Activated T-cell treated with anti-CD3 and anti-CD28 coated beads for 1 hour (primary cell): ENCODE data around the gene FBXO38.

Source experiments
- DNase-seq: peaks from one replicate; pipeline ENCODE4 v3.0.0-alpha.2; 2020; ENCODE audit warnings: low read depth

FBXO38 gene, protein sequence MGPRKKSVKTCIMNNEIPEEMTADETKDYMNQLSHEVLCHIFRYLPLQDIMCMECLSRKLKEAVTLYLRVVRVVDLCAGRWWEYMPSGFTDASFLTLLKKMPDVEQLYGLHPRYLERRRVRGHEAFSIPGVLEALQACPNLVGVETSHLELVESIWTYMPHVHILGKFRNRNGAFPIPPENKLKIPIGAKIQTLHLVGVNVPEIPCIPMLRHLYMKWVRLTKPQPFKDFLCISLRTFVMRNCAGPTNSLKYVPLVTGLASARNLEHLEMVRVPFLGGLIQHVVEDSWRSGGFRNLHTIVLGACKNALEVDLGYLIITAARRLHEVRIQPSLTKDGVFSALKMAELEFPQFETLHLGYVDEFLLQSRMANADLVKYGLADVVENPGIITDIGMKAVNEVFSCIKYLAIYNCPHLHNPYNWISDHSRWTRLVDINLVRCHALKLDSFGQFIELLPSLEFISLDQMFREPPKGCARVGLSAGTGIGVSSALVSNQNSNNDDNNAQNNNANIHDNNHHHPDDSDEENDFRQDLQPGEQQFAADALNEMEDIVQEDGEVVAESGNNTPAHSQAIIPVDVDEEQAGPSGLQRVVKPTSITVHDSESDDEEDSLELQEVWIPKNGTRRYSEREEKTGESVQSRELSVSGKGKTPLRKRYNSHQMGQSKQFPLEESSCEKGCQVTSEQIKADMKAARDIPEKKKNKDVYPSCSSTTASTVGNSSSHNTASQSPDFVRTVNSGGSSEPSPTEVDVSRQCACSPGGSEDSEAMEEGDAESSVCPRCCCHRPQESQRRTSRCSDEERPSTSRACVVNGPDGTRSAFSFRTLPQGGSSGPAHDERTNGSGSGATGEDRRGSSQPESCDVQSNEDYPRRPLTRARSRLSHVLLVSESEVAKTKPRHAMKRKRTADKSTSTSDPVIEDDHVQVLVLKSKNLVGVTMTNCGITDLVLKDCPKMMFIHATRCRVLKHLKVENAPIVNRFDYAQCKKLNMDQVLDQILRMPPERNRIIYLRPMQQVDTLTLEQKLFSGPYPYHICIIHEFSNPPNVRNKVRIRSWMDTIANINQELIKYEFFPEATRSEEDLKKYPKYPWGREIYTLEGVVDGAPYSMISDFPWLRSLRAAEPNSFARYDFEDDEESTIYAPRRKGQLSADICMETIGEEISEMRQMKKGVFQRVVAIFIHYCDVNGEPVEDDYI

GRCh38 chr5:148383564-148384379 is at the start of gene FBXO38:
FBXO38 (plus strand) TSS chr5:148383958; CDS start chr5:148394777, 10,819 bp downstream.
- peak; percentile 93 for DNase-seq

GRCh38 chr5:148335259-148335658 is 48.5 kb upstream of the FBXO38 start, which contains the start of gene SPINK9:
SPINK9 (plus strand) TSS chr5:148335559; CDS start chr5:148335614, 55 bp downstream.
- DNase-seq: no peak

- no peak for DNase-seq
Observed at GRCh38 chr5:148336704-148337435, 46.9 kb upstream of the FBXO38 start.

- no peak for DNase-seq
Observed at GRCh38 chr5:148342371-148343045, 41.2 kb upstream of the FBXO38 start.

GRCh38 chr5:148343046-148343407 is 40.7 kb upstream of the FBXO38 start:
- no peak for DNase-seq

DNA sequence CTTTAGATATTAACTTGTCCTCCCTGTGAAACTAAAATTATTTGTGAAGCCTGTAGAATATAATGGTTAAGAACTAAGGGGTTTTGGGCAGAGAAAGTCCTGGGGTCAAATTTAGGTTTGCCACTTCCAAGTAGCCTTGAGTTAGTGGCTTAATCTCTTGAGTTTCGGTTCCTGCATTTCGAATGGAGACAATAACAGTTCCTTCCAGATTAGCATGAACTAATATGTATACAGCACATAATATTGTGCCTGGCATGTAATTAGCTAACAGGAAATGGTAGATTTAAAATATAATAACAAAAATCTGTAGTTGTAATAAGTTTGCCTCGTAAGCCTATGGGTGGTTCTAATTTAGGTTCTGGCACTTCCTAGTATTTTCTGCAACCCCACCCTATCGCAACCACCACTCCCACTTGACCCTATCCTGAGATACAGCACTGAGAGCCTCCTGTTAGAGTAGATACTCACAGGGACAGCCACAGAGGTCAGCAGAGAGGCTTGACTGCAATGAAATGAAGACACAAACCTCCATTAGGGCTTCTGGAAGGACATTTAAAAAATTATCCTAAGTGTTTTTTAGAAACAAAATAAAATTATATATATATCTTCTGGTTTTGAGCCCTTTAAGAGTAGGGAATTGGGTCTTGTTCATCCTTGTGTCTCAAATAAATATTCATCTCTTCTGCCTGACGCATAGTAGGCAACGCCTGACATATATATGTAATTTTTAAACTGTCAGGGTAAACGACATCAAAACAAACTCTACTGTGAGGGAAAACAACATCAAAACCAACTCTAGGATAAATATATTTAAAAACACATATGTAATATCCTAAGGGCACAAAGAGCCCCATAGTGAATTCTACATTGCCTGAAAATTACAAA is 39.9 kb upstream of the FBXO38 start:
- no peak for DNase-seq

DNA sequence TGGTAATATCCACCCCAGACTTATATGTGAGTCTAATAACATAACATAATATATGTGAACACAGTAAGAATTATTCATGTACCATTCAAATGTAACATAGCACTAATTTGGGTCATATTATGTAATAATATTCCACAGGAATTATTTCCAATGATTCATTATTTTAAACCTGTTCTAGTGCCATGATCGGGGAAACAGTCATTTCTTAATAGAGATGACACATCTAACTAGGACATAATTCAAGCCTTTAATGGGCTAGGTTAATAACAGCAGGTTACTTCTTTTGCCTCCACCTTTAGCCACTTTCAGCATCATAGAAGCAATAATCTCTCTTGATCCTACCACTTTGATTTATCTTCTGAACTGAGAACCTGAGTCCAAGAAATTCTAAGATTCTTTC is 36.1 kb upstream of the FBXO38 start:
- no peak for DNase-seq

- DNase-seq: no peak
Observed at GRCh38 chr5:148352696-148353095, 31.1 kb upstream of the FBXO38 start.

- DNase-seq: no peak
Observed at GRCh38 chr5:148353634-148354033, 30.1 kb upstream of the FBXO38 start.

GRCh38 chr5:148364343-148364742 is 19.4 kb upstream of the FBXO38 start:
- no peak for DNase-seq

- no peak for DNase-seq
Observed at GRCh38 chr5:148368299-148368698, 15.5 kb upstream of the FBXO38 start.

- no peak for DNase-seq
Observed at GRCh38 chr5:148372166-148372725, 11.5 kb upstream of the FBXO38 start.

- no peak for DNase-seq
Observed at GRCh38 chr5:148372893-148373292, 10.9 kb upstream of the FBXO38 start.

- no peak for DNase-seq
Observed at GRCh38 chr5:148374690-148375360, 8.9 kb upstream of the FBXO38 start.

DNA sequence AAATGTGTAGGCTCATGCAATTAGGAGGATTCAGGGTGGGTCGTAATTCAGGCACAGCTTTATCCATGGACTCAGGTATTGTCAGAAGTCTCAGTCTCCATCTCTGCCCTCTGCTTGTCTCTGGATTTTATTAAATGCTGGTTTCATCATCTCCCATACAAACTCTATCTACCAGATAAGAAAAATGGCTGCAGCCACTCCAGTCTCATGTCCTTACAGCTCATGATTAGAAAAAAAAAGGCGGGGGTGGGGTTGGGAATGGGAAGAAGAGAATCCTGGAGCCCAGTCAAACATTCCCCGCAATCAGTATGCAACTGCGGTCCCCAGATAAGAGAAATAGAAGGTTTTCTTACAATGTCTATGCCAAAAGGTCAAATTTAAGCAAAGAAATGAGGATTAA is 7.6 kb upstream of the FBXO38 start:
- no peak for DNase-seq

- no peak for DNase-seq
Observed at GRCh38 chr5:148378670-148379069, 5.1 kb upstream of the FBXO38 start.

GRCh38 chr5:148379340-148379739 is 4.4 kb upstream of the FBXO38 start:
- no peak for DNase-seq

- DNase-seq: no peak
Observed at GRCh38 chr5:148381906-148382305, 1.9 kb upstream of the FBXO38 start.
